Activated CD4-positive, alpha-beta T cell treated with anti-CD3 and anti-CD28 coated beads, Interleukin-2, amount 10 ng/mL, durations not matched to agents 24 days and 14 days (primary cell): Measurements from ENCODE around the gene TSPYL6. TPM values are rescaled to one million over a fixed set of nuclear protein-coding genes. Genes with fewer than 3 reads are reported as not detected.
"Not testable (repeated sequence)": the region's sequence is repeated elsewhere in the genome, so short reads cannot be mapped to it uniquely, and the experiment has no call there.

Experiments
- DNase-seq: peaks from one replicate; pipeline ENCODE4 v3.0.0; 2022
- H3K27ac Mint-ChIP-seq: one replicate; pipeline ENCODE4 v1.8.0; 2022; ENCODE audit warnings: mild to moderate bottlenecking, mixed read lengths
- H3K27me3 Mint-ChIP-seq: one replicate; pipeline ENCODE4 v1.8.0; 2022; ENCODE audit warnings: mixed read lengths
- H3K36me3 Mint-ChIP-seq: one replicate; pipeline ENCODE4 v1.8.0; 2022; ENCODE audit warnings: low read depth, mild to moderate bottlenecking, mixed read lengths
- H3K4me1 Mint-ChIP-seq: one replicate; pipeline ENCODE4 v1.8.0; 2021; ENCODE audit warnings: mixed read lengths
- H3K4me3 Mint-ChIP-seq: one replicate; pipeline ENCODE4 v1.8.0; 2022; ENCODE audit warnings: mild to moderate bottlenecking, moderate library complexity, mixed read lengths
- H3K9me3 Mint-ChIP-seq: one replicate; pipeline ENCODE4 v1.8.0; 2021; ENCODE audit warnings: mixed read lengths
- intact Hi-C: fragments of 100-400 bp; cut with micrococcal nuclease; formaldehyde crosslinking; loops from one replicate; pipeline ENCODE4 v1.15.1; 2023
- total RNA-seq: library from RNA; stranded (reverse); gene quantifications from 2 replicates; pipeline ENCODE4 v1.2.3, GENCODE V29; 2022

The TSPYL6 gene
- total RNA-seq, 1 donor from 2014 or later, result not detected

DNA sequence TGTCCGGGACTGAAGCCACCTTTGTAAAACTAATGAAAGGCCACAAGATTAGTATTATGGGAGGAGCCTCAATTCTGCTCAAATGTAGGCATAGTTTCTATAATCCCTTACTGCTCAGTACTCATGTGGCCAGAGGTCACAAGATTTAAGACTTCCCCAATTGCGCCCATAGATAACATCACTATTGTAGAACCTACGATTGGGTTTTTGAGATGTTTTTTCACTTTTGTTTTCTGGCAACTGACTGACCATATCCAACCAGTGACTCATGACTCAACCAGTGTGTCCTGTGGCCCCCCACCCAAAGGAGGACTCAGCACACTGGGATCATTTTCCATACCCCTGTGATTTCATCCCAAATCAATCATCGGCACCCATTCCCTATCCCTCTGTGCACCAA lies 15.2 kb upstream of the TSPYL6 start:
- peaks cover 7% of the 10 kb centered on the region for H3K9me3 Mint-ChIP-seq
- no peak for DNase-seq
- H3K36me3 Mint-ChIP-seq, result no peaks in the 10 kb centered on the region
- no peaks in the 10 kb centered on the region for H3K27me3 Mint-ChIP-seq
- no peak overlapping the region for H3K4me3 Mint-ChIP-seq
- H3K4me1 Mint-ChIP-seq, result peaks cover 2% of the 10 kb centered on the region
- H3K27ac Mint-ChIP-seq, result no peak overlapping the region
- intact Hi-C loops, result no loop called here

DNA sequence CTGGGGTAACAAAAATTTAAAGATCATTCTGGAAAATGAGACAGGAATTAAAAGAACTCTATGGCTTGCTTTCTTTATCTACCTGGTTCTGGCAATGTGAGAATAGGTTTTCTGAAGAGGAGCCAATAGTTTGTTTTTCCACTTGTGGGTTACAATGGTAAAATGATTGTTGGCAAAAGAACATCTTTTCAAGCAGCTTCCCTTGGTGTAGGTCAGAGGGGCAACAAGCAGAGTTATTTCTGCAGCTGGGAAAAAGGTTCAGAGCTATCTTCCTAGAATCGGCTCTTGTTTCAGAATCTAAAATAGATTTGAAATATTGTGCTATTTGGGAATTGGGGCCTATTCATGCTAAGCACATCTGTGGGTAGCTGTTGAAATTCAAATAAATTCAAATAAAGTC lies 11.5 kb upstream of the TSPYL6 start:
- H3K27ac Mint-ChIP-seq, result no peak overlapping the region
- intact Hi-C loops, result no loop called here
- H3K36me3 Mint-ChIP-seq, result no peaks in the 10 kb centered on the region
- no peak overlapping the region for H3K4me3 Mint-ChIP-seq
- peaks cover 6% of the 10 kb centered on the region for H3K9me3 Mint-ChIP-seq
- no peaks in the 10 kb centered on the region for H3K27me3 Mint-ChIP-seq
- peaks cover 2% of the 10 kb centered on the region for H3K4me1 Mint-ChIP-seq
- no peak for DNase-seq

DNA sequence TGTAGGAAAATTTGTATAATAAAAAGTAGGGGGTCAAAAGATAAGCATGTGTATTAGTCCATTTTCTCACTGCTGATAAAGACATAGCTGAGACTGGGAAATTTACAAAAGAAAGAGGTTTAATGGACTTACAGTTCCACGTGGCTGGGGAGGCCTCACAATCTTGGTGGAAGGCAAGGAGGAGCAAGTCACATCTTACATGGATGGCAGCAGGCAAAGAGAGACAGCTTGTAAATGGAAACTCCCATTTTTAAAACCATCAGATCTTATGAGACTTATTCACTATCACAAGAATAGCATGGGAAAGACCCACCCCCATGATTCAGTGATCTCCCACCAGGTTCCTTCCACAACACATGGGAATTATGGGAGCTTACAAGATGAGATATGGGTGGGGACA lies 9.1 kb upstream of the TSPYL6 start:
- intact Hi-C loops, H3K4me1 Mint-ChIP-seq, H3K9me3 Mint-ChIP-seq, H3K27me3 Mint-ChIP-seq, DNase-seq, H3K4me3 Mint-ChIP-seq, H3K27ac Mint-ChIP-seq, H3K36me3 Mint-ChIP-seq: not testable (repeated sequence)

DNA sequence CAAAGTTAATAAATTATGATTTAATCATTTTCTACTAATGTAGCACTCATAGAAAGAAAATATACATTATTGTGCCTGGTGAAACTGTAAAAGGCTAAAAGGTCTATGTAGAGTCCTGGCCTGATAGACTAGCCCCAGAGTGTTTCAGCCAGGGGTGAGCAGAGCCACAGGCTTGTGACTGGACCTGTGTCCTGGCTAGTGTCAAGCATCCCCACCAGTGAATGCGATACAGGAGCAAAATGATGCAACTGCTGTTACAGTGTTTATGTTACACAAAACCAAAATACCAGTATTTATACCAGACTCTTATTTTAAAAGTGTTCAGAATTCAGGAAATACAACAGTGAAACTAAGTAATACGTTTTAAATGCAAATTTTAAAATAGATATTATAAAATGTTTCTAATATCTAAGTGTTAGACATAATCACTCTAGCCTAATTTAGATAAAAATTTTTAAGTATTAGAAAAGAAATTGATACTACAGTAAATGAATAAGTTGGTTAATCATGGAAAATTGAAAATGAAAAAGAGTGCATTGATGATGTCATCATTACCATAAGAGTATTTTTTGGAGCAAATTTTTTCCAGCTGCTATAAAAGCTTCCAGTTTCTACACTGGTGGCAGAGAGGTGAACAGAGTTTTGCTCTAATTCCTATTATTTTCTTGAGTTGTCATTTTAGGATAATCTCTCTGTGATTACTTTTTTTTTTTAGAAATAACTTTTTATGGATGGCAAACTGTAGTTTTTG lies 6.2 kb upstream of the TSPYL6 start:
- intact Hi-C loops, result no loop called here
- DNase-seq, result no peak
- Mint-ChIP-seq H3K36me3 (no peaks in the 10 kb centered on the region), H3K9me3 (peaks cover 4% of the 10 kb centered on the region), H3K4me1 (no peaks in the 10 kb centered on the region), H3K27ac (no peak overlapping the region), H3K4me3 (no peak overlapping the region), H3K27me3 (no peaks in the 10 kb centered on the region)

DNA sequence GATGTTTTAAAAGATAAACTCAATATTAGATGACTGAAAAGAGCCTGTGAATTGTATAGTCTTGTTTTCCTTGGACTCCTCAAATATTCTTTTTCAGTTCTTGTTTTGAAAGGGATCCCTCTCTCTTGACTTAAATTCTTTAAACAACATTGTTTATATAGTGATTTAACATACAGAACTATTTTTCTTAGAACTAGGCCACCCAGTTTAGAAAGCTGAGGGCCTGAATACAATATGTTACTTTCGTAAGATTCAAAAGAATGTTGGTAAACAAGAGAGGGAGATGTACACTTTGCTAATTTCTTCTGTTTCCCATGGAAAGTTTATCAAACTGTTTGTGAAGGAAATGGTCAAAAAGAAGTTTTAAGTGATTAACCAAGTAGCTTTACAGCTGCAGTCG lies 5.5 kb upstream of the TSPYL6 start:
- no peak for DNase-seq
- H3K4me3 Mint-ChIP-seq, result no peak overlapping the region
- no peaks in the 10 kb centered on the region for H3K36me3 Mint-ChIP-seq
- H3K4me1 Mint-ChIP-seq, result no peaks in the 10 kb centered on the region
- no peaks in the 10 kb centered on the region for H3K27me3 Mint-ChIP-seq
- intact Hi-C loops, result no loop called here
- no peak overlapping the region for H3K27ac Mint-ChIP-seq
- peaks cover 4% of the 10 kb centered on the region for H3K9me3 Mint-ChIP-seq

DNA sequence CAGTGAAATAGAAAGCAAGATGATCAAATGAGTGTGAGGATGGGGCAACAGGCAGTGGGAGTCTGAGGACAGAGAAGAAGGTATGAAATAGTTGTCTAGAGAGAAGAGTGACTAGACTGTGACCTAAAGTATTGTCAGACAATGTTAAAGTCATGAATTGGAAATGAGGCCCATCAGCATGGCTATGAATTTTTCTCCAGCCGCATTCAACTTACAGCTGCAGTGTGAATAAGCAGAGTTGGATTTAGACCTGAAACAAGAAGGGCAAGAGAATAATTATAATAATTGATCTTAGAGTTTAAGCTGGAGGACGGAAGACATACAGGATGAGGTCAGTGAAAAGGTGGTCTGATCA lies 4.2 kb upstream of the TSPYL6 start:
- H3K36me3 Mint-ChIP-seq, result no peaks in the 10 kb centered on the region
- H3K9me3 Mint-ChIP-seq, result peaks cover 4% of the 10 kb centered on the region
- no peak overlapping the region for H3K4me3 Mint-ChIP-seq
- DNase-seq, result no peak
- no peaks in the 10 kb centered on the region for H3K4me1 Mint-ChIP-seq
- H3K27ac Mint-ChIP-seq, result no peak overlapping the region
- no peaks in the 10 kb centered on the region for H3K27me3 Mint-ChIP-seq
- intact Hi-C loops, result no loop called here

DNA sequence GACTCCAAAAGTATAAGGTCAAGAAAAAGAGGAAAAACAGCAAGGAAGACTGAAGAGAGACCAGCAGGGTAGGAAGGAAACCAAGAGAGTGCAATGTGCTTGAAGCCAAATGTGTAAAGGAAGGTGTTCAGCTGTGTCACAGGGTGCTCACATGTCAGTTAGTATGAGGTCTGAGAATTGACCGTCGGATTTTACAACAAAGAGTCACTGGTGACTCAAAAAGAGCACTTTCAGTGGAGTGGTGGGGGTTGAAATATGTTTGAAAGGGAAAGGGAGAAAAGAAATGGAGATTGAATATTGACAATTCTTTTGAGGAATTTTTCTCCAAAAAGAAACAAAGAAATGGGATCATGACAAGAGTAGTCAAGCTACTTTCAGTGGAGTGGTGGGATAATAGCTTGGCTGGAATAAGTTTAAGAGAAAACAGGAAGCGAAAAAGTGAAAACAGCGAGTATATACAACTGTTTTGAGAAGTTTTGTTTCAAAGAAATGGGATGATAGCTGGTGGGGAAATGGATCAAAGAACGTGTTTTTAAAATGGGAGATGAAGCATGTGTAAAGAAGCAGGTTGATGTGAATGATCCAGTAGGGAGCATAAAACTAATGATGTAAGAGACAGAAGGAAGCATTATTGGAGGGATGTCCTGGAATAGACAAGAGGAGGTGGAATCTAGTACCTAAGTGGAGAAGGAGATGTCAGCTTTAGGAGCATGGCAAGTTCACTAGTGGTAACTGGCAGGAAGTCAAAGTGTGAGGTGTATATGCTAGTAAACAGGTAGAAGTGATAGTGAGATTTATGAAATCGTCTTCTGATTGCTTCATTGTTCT lies 3.6 kb upstream of the TSPYL6 start:
- Mint-ChIP-seq H3K4me1 (no peaks in the 10 kb centered on the region), H3K9me3 (peaks cover 4% of the 10 kb centered on the region), H3K36me3 (no peaks in the 10 kb centered on the region), H3K27me3 (no peaks in the 10 kb centered on the region), H3K4me3 (no peak overlapping the region), H3K27ac (no peak overlapping the region)
- no peak for DNase-seq
- intact Hi-C loops, result no loop called here

DNA sequence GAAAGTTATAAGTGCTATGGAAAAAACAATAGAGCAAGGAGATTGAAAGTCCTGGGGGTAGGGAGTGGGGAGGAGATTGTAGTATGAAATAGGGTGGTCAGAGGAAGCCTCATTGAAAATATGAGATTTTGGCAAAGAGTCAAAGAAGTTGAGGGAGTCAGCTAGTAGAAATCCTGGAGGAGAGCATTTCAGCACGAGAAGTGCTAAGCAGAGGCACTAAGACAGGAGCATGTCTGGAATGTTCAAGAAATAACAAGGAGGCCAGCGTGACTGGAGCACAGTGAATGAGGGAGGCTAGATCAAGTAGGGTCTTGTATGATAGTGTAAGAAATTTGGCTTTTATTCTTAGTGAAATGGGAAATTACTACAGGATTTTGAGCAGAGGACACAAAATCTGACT lies 2.1 kb upstream of the TSPYL6 start:
- DNase-seq, result no peak
- no peaks in the 10 kb centered on the region for H3K36me3 Mint-ChIP-seq
- no peaks in the 10 kb centered on the region for H3K27me3 Mint-ChIP-seq
- no peak overlapping the region for H3K27ac Mint-ChIP-seq
- no peaks in the 10 kb centered on the region for H3K4me1 Mint-ChIP-seq
- peaks cover 4% of the 10 kb centered on the region for H3K9me3 Mint-ChIP-seq
- intact Hi-C loops, result no loop called here
- no peak overlapping the region for H3K4me3 Mint-ChIP-seq

DNA sequence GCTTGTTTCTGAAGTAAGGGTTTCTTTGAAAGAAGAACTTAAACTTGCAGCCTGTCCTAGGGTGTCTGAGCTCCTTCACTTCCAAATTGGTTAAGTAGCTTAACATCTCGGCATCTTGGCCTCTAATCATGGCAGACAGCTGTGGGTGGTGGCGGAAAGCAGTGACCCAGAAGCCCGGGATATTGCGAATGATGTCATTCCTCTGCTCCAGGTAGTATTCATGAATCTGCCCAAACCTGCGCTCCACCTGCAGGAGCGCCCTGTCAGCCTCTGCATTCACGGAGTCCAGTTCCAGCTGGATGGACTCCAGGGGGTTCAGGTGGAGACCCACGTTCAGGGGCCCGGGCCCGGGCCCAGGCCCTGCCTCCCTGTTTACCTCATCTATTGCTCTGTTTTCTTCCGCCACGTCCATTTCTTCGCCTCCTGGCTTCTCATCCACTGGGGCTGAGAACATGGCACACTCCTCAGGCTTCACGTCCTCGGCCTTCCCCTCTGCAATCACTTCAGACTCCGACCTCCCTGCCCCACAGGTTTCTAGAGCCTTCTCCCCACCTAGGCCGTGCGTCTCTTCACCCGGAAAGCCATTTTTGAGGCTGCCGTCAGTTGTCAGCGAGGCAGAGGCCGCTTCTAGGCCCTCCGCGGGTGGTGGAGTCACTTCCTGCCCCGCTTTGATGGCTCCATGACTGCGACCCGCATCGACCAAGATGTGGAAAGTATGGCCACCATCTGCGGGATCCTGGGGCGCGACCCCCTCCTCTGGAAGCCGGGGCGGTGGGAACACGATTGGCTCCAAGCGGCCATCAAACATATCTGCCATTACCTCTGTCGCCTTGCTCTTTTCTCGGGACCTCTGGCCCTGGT lies 569 bp downstream of the TSPYL6 start:
- Mint-ChIP-seq H3K27ac (no peak overlapping the region), H3K4me3 (no peak overlapping the region), H3K36me3 (no peaks in the 10 kb centered on the region), H3K27me3 (no peaks in the 10 kb centered on the region), H3K4me1 (no peaks in the 10 kb centered on the region), H3K9me3 (no peaks in the 10 kb centered on the region)
- intact Hi-C loops, result no loop called here
- DNase-seq, result no peak

DNA sequence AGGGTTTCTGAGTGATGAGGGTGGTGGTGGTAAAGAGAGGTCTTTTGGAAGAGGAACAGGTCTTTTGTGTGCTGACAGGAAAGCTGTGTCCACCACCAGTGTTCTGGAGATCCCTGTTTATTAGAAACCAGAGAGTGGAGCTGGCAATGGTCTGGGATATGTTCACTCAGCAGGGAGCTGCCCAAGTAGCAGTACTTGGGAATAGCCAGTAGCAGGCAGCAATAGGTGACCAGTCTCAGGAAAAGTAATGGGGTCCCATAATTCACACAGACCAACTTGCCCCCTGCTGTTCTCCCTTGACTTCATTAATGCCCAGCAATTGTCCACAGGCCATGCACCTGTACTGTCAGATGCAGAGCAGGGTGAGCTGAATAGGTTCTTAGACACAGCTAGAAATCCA lies 1.8 kb downstream of the TSPYL6 start:
- no peaks in the 10 kb centered on the region for H3K9me3 Mint-ChIP-seq
- H3K27ac Mint-ChIP-seq, result no peak overlapping the region
- intact Hi-C loops, result no loop called here

DNA sequence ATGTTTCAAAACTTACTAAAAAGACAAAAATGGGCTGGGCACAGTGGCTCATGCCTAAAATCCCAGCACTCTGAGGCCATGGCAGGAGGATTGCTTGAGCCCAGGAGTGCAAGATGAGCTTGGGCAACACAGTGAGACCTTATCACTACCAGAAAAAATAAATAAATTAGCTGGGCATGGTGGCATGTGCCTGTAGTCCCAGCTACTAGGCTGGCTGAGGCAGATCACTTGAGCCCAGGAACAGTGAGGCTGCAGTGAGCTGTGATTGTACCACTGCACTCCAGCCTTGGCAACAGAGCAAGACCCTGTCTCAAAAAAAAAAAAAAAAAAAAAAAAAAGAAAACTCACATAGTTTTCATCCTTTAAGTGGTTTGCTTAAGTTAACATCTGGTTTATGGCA lies 6.4 kb downstream of the TSPYL6 start:
- H3K9me3 Mint-ChIP-seq, result no peaks in the 10 kb centered on the region
- H3K4me3 Mint-ChIP-seq, result no peak overlapping the region
- no peak for DNase-seq
- H3K27me3 Mint-ChIP-seq, result no peaks in the 10 kb centered on the region
- no peaks in the 10 kb centered on the region for H3K4me1 Mint-ChIP-seq
- no peak overlapping the region for H3K27ac Mint-ChIP-seq
- intact Hi-C loops, result no loop called here
- no peaks in the 10 kb centered on the region for H3K36me3 Mint-ChIP-seq

More for the DNA sequence above, 1.8 kb downstream of the TSPYL6 start:
- Mint-ChIP-seq H3K4me1 (no peaks in the 10 kb centered on the region), H3K4me3 (no peak overlapping the region), H3K36me3 (no peaks in the 10 kb centered on the region), H3K27me3 (no peaks in the 10 kb centered on the region)
- DNase-seq, result no peak

DNA sequence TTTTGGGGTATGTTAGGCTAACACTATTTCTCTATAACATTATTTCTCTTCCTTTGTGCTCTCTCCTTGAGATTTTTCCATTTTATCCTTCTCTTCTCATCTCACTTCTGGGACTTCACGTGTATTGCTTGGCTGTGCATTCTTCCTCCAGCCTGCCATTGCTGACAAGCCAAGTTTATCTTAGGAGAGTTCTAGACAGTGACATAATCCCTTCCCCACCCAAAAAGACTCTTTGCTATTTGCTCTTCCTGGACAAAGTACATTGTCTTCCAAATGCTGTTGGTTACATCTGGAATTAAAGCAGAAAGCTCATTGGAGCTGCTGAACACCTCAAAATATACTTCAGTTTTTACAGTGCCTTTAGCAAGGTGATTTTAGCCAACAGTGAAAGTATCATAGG lies 8.9 kb downstream of the TSPYL6 start:
- Mint-ChIP-seq H3K36me3 (no peaks in the 10 kb centered on the region), H3K4me3 (no peak overlapping the region), H3K4me1 (no peaks in the 10 kb centered on the region), H3K9me3 (no peaks in the 10 kb centered on the region), H3K27me3 (no peaks in the 10 kb centered on the region), H3K27ac (no peak overlapping the region)
- DNase-seq, result no peak
- intact Hi-C loops, result no loop called here

DNA sequence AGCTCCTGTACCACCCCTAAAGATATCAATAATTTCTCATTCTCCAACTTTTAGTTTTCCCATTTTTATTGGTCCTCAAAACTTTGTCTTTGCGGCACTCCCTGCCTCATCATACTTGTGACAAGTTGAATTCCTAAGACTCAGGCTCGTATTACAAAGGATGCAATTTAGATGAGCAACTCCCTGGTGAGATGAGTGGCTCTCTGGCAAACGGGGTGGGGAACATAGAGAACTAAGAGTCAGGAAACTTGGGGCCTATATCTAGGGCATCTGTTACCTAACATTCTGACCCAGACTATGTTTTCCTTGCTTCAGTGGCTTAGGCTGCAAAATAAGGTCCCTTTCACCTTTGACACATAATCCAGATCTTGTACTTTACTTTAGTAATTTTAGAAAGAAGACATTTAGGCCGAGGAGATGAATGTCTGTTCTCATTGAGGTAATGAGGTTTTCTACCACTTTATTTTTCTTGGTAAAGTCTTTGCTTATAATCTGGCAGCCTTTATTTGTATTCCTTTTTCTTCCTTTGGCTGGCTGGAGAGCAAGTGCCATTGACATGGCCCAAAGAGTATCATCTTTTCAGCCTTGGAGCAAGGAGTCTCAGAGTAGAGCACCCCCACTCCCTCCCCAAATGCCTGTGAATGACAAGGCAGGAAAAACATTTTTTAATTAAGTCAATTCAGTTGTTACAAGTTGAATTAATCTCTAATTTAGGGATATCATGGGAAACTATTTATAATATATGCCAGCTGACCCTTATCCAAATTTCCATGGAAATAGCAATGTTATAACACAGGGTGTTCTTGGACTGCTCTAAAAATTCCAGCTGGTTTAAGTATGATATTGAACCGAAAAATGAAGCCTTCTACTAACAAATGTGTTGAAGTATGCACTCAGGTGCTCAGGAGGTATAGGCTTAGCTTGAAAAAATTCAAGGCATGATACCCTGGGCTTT lies 15.2 kb downstream of the TSPYL6 start:
- DNase-seq, result no peak
- Mint-ChIP-seq H3K4me1 (no peaks in the 10 kb centered on the region), H3K27me3 (no peaks in the 10 kb centered on the region), H3K27ac (no peak overlapping the region), H3K4me3 (no peak overlapping the region), H3K9me3 (no peaks in the 10 kb centered on the region), H3K36me3 (no peaks in the 10 kb centered on the region)
- intact Hi-C loops, result no loop called here
